ENCODE results near the gene ZNF101. TPM values are rescaled to one million over a fixed set of nuclear protein-coding genes. Genes with fewer than 3 reads are reported as not detected.
A peak's percentile ranks its signal among the peaks of the same experiment; 100 is the strongest.
"Not testable (repeated sequence)": the region's sequence is repeated elsewhere in the genome, so short reads cannot be mapped to it uniquely, and the experiment has no call there.

The ZNF101 gene
- total and polyA plus RNA-seq, 10 donors: 29.6 to 58.3 (median 42.0) TPM

- intact Hi-C loops (cut with DNase I; ENCODE audit: low total_unique reads): loop anchor here (10.0 kb wide), 1 partner anchor 71 kb away; the partner anchor contains the start of gene ZNF14
- Histone ChIP-seq H3K36me3 (peaks cover 3 to 31% (median 19%) of the 10 kb centered on the region in 6 donors), H3K27ac (peak within 1 kb of the TSS; percentile 78 to 97 (median 95)), H3K27me3 (replicated peaks in 1 of 7) (no peaks in the 10 kb centered on the region), H3K4me1 (peaks cover 21 to 81% (median 47%) of the 10 kb centered on the region in 6 donors), H3K9me3 (peaks cover 0 to 6% (median 0%) of the 10 kb centered on the region in 8 donors), H3K4me3 (peak within 1 kb of the TSS; percentile 92 to 100 (median 96))
- peak; percentile 100 for DNase-seq
- TF ChIP-seq POLR2A (IDR thresholded peaks at IDR 0.05): peak in 2 of 3 donors; percentile 16 to 72
- TF ChIP-seq POLR2AphosphoS5 (IDR thresholded peaks at IDR 0.05): peak; percentile 95 to 96 (median 96)
- TF ChIP-seq CTCF (IDR thresholded peaks at IDR 0.05 in 8 of 11, conservative IDR thresholded peaks at IDR 0.05 in 3 of 11): peak in 3 of 11 experiments; percentile 9 to 37 (median 25)
- 0 to 1% (median 0%) methylated on average over 16 to 85 of the region's 85 CpGs for WGBS, 5 donors
These were observed 5.2 kb upstream of the ZNF101 start, which contains the start of gene ATP13A1 for GRCh38 chr19:19663256-19664120. TSS of gene ATP13A1 (minus strand) at chr19:19663676. CDS start at chr19:19663666, 10 bp downstream.

GRCh38 chr19:19665420-19665948, 3.2 kb upstream of the ZNF101 start:
- intact Hi-C loops (cut with DNase I; ENCODE audit: low total_unique reads): loop anchor here (10.0 kb wide), 1 partner anchor 69 kb away; the partner anchor contains the start of gene ZNF14
- Histone ChIP-seq H3K27ac (peak overlapping the region in 3 of 8 donors; percentile 18 to 98 (median 96)), H3K36me3 (peaks cover 0 to 17% (median 0%) of the 10 kb centered on the region in 6 donors), H3K4me1 (peaks cover 18 to 84% (median 57%) of the 10 kb centered on the region in 6 donors)
- not testable (repeated sequence) for DNase-seq; H3K4me3 ChIP-seq; H3K9me3 ChIP-seq; H3K27me3 ChIP-seq (replicated peaks in 1 of 7)
- 97 to 99% (median 98%) methylated on average over 22 of the region's 22 CpGs for WGBS, 5 donors

DNA sequence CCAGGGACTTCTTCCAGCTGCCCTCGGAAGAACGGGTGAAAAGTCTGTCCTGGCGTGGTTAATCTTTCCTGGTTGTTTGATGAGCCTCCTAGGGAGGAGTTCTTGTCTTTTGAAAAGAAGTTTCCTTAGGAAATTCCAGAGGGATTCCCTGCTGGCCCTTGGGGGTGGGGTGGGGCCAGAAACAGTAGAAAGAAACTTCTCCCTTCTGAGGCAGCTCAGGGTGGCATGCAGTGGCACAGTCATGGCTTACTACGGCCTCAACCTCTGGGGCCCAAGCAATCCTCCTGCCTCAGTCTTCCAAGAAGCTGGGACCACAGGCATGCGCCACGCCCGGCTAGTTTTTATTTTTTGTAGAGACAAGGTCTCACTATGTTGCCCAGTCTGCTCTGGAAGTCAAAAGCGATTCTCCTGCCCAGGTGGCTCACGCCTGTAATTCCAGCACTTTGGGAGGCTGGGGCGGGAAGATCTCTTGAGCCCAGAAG, 1.5 kb downstream of the ZNF101 start:
- no peak for DNase-seq
- intact Hi-C loops (cut with DNase I; ENCODE audit: low total_unique reads): no loop called here
- H3K36me3 ChIP-seq: peaks cover 7 to 52% (median 28%) of the 10 kb centered on the region in 6 donors
- H3K27me3 ChIP-seq (replicated peaks in 1 of 7): no peaks in the 10 kb centered on the region
- H3K27ac ChIP-seq: peak overlapping the region in 6 of 8 donors; percentile 94 to 99 (median 96)
- H3K4me3 ChIP-seq: peak overlapping the region; percentile 70 to 95 (median 86)
- TF ChIP-seq CTCF (IDR thresholded peaks at IDR 0.05 in 8 of 11, conservative IDR thresholded peaks at IDR 0.05 in 3 of 11): no peak
- TF ChIP-seq POLR2AphosphoS5 (IDR thresholded peaks at IDR 0.05): no peak
- no peak for TF ChIP-seq POLR2A (IDR thresholded peaks at IDR 0.05)
- peaks cover 0 to 53% (median 29%) of the 10 kb centered on the region in 8 donors for H3K9me3 ChIP-seq
- 76 to 92% (median 83%) methylated on average over 10 of the region's 10 CpGs for WGBS, 5 donors
- peaks cover 5 to 65% (median 34%) of the 10 kb centered on the region in 6 donors for H3K4me1 ChIP-seq

DNA sequence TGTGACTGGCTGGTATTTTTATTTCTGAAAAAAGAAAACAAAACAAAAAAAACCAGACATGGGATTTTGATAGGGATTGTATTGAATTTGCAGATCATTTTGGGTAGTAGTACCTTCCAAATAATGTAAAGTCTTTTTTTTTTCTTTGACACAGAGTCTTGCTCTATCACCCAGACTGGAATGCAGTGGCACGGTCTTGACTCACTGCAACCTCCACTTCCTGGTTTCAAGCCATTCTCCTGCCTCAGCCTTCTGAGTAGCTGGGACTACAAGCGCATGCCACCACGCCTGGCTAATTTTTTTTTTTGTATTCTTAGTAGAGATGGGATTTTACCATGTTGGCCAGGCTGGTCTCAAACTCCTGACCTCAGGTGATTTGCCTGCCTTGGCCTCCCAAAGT, 4.2 kb downstream of the ZNF101 start:
- intact Hi-C loops (cut with DNase I; ENCODE audit: low total_unique reads): no loop called here
- Histone ChIP-seq H3K4me3 (no peak overlapping the region), H3K4me1 (peaks cover 0 to 38% (median 24%) of the 10 kb centered on the region in 6 donors), H3K27me3 (replicated peaks in 1 of 7) (no peaks in the 10 kb centered on the region), H3K9me3 (peaks cover 0 to 75% (median 55%) of the 10 kb centered on the region in 8 donors), H3K27ac (no peak overlapping the region), H3K36me3 (peaks cover 16 to 79% (median 55%) of the 10 kb centered on the region in 6 donors)
- DNase-seq: no peak
- WGBS, 5 donors: 88 to 91% (median 90%) methylated on average over 3 of the region's 3 CpGs
- TF ChIP-seq CTCF (IDR thresholded peaks at IDR 0.05 in 8 of 11, conservative IDR thresholded peaks at IDR 0.05 in 3 of 11): no peak
- TF ChIP-seq POLR2A (IDR thresholded peaks at IDR 0.05): no peak
